ENCODE results near the gene GABPA. TPM values are rescaled to one million over a fixed set of nuclear protein-coding genes. Genes with fewer than 3 reads are reported as not detected.

The GABPA gene
- total RNA-seq, 1 experiment from 2014 or later = 20.4 TPM

- H3K23ac ChIP-seq (ENCODE audit: insufficient read length, low read depth, low read length) = no peak overlapping the region
- H2BK20ac ChIP-seq (ENCODE audit: low read depth, low read length, poor library complexity, severe bottlenecking) = no peak overlapping the region
- peaks cover 11% of the 10 kb centered on the region for H3K23me2 ChIP-seq (ENCODE audit: insufficient read length, low read depth, low read length, poor library complexity, severe bottlenecking)
- no peak overlapping the region for H3K4ac ChIP-seq (ENCODE audit: low read depth, low read length)
- H3K79me2 ChIP-seq (ENCODE audit: insufficient read depth, low read length) = peaks cover 22% of the 10 kb centered on the region; the same call in 1 of the 2 replicates
- no CpG with 5 or more reads among the region's 1 CpG for WGBS (ENCODE audit: extremely low coverage, insufficient read length, low lambda C conversion rate)
- DNase-seq = no peak
- Mint-ChIP-seq H3K4me1 (peaks cover 18 to 23% of the 10 kb centered on the region in 2 experiments), H3K36me3 (ENCODE audit: insufficient read depth in 1 of 3, low read depth in 3 of 3) (peaks cover 2 to 5% (median 3%) of the 10 kb centered on the region in 3 experiments; a peak in 4 of 7 replicates), H3K9me3 (peaks cover 2 to 5% of the 10 kb centered on the region in 2 experiments; a peak in 3 of 5 replicates), H3K4me3 (peak overlapping the region; percentile 7 to 31; a peak in 1 of 5 replicates), H3K27me3 (ENCODE audit: low read depth) (no peaks in the 10 kb centered on the region), H3K27ac (no peak overlapping the region)
- no peak overlapping the region for H3K14ac ChIP-seq (ENCODE audit: insufficient read depth, low read length)
- no peak overlapping the region for H4K5ac ChIP-seq (ENCODE audit: insufficient read length, low read depth, low read length)
- no peak overlapping the region for H3K9ac ChIP-seq (ENCODE audit: extremely low read depth, insufficient read length, low read length)
- no peaks in the 10 kb centered on the region for H4K20me1 ChIP-seq (ENCODE audit: control insufficient read depth, insufficient read depth, insufficient read length)
- no peak overlapping the region for H2AK5ac ChIP-seq (ENCODE audit: insufficient read length, low read length)
- H4K91ac ChIP-seq (ENCODE audit: insufficient read length, low read depth, low read length) = no peak overlapping the region
- no peak overlapping the region for H3K18ac ChIP-seq (ENCODE audit: insufficient read length, low read depth, low read length)
- H3T11ph ChIP-seq (ENCODE audit: low read length) = no peak overlapping the region
- no peak for TF ChIP-seq CTCF (conservative IDR thresholded peaks at IDR 0.05)
- no peaks in the 10 kb centered on the region for H3K27me3 ChIP-seq (ENCODE audit: insufficient read depth, low read length)
- no peak overlapping the region for H3K27ac ChIP-seq (ENCODE audit: insufficient read length, low read depth, low read length)
- peaks cover 4% of the 10 kb centered on the region for H3K79me1 ChIP-seq (ENCODE audit: insufficient read depth, low read depth, low read length, poor library complexity, severe bottlenecking)
- no peak overlapping the region for H2BK15ac ChIP-seq (ENCODE audit: low read depth, low read length)
- no peak overlapping the region for H4K8ac ChIP-seq (replicated peaks; ENCODE audit: insufficient read length, low read depth, low read length)
- H2BK120ac ChIP-seq (ENCODE audit: low read depth, low read length, poor library complexity, severe bottlenecking) = no peak overlapping the region
- no peaks in the 10 kb centered on the region for H3K4me1 ChIP-seq (ENCODE audit: insufficient read depth, low read length)
- H3K4me2 ChIP-seq (ENCODE audit: insufficient read depth, insufficient read length, low read length) = no peak overlapping the region
- H3K9me3 ChIP-seq (ENCODE audit: control insufficient read depth, low read depth, low read length) = no peaks in the 10 kb centered on the region
- no peak overlapping the region for H2BK5ac ChIP-seq (ENCODE audit: insufficient read length, low read length)
- no peak overlapping the region for H3K56ac ChIP-seq (ENCODE audit: insufficient read length, low read depth, low read length)
- H2AFZ ChIP-seq (ENCODE audit: low read length) = no peak overlapping the region
- no peak overlapping the region for H2BK12ac ChIP-seq (ENCODE audit: insufficient read length, low read depth, low read length)
These were observed 2.6 kb downstream of the GABPA start for GRCh38 chr21:25737421-25737820.

Measured in H9 (cell line).